HG03159 (cell line): ENCODE measurements around the gene FOXJ2.
"Not testable (repeated sequence)": the region's sequence is repeated elsewhere in the genome, so short reads cannot be mapped to it uniquely, and the experiment has no call there.

Experiments used
- ATAC-seq: cut with Tn5 transposase; IDR thresholded peaks from one replicate; pipeline ENCODE4 v1.9.1; 2021; ENCODE audit warnings: mild to moderate bottlenecking, moderate library complexity; ENCODE audit not compliant: unreplicated experiment

Gene FOXJ2

GRCh38 chr12:8058506-8058905 lies 26.0 kb downstream of the FOXJ2 start:
- ATAC-seq = no peak

- ATAC-seq = no peak
These were observed 31.6 kb downstream of the FOXJ2 start for GRCh38 chr12:8064131-8064530.

GRCh38 chr12:8065991-8066594 lies 33.6 kb downstream of the FOXJ2 start, which contains the start of gene C3AR1:
C3AR1 (minus strand) TSS chr12:8066359; CDS start chr12:8060185, 6,174 bp downstream.
- ATAC-seq = no peak

- ATAC-seq = no peak
These were observed 37.1 kb downstream of the FOXJ2 start for GRCh38 chr12:8069582-8069981.

GRCh38 chr12:8071820-8072219 lies 39.3 kb downstream of the FOXJ2 start:
- ATAC-seq = not testable (repeated sequence)

- no peak for ATAC-seq
These were observed 43.4 kb downstream of the FOXJ2 start for GRCh38 chr12:8075935-8076334.

- no peak for ATAC-seq
These were observed 43.9 kb downstream of the FOXJ2 start for GRCh38 chr12:8076366-8076765.

GRCh38 chr12:8077207-8077606 lies 44.7 kb downstream of the FOXJ2 start:
- ATAC-seq = no peak

GRCh38 chr12:8078398-8078797 lies 45.9 kb downstream of the FOXJ2 start:
- no peak for ATAC-seq

GRCh38 chr12:8078916-8079315 lies 46.4 kb downstream of the FOXJ2 start:
- no peak for ATAC-seq

GRCh38 chr12:8080120-8080519 lies 47.6 kb downstream of the FOXJ2 start:
- ATAC-seq = no peak

- no peak for ATAC-seq
These were observed 48.9 kb downstream of the FOXJ2 start for GRCh38 chr12:8081251-8081920.

GRCh38 chr12:8082808-8083100 lies 50.2 kb downstream of the FOXJ2 start:
- ATAC-seq = no peak

GRCh38 chr12:8084351-8084750 lies 51.8 kb downstream of the FOXJ2 start:
- not testable (repeated sequence) for ATAC-seq

GRCh38 chr12:8087666-8088065 lies 55.1 kb downstream of the FOXJ2 start:
- ATAC-seq = no peak

GRCh38 chr12:8088574-8088973 lies 56.1 kb downstream of the FOXJ2 start:
- ATAC-seq = no peak

- not testable (repeated sequence) for ATAC-seq
These were observed 56.8 kb downstream of the FOXJ2 start for GRCh38 chr12:8089277-8089676.

- ATAC-seq = no peak
These were observed 57.2 kb downstream of the FOXJ2 start for GRCh38 chr12:8089716-8090115.

- no peak for ATAC-seq
These were observed 60.8 kb downstream of the FOXJ2 start for GRCh38 chr12:8093291-8093690.

GRCh38 chr12:8096281-8096915 lies 63.9 kb downstream of the FOXJ2 start:
- ATAC-seq = no peak

GRCh38 chr12:8099235-8099634 lies 66.7 kb downstream of the FOXJ2 start:
- no peak for ATAC-seq
